GM18870 (cell line): ENCODE results near the gene MMD.
"Not testable (repeated sequence)": the region's sequence is repeated elsewhere in the genome, so short reads cannot be mapped to it uniquely, and the experiment has no call there.

ENCODE experiments used
- ATAC-seq: cut with Tn5 transposase; IDR thresholded peaks from one replicate; pipeline ENCODE4 v1.9.1; 2021; ENCODE audit warnings: moderate library complexity; ENCODE audit not compliant: unreplicated experiment

The MMD gene

GRCh38 chr17:55444471-55445441 is 23.1 kb upstream of the MMD start:
- peak; percentile 76 for ATAC-seq

DNA sequence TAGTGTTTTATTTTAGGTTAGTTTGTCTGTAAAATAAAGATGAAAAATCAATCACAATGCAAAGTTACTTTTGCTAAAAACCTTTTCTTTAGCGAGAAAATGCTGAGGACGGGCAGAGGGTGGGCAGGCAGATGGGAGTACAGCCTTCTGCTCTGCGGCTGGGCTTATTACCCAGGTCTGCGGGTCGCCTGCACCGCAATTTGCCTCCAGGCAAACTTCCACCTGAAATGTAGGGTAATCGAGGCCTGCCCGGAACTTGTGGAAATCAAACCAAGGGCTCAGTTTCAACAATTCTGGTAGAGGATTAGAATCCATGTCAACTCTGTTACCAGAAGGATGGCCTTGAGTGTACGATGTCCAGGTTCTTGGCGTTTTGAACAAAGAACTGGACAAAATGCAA is 22.3 kb upstream of the MMD start:
- ATAC-seq = no peak

GRCh38 chr17:55442953-55443683 is 21.5 kb upstream of the MMD start:
- no peak for ATAC-seq

GRCh38 chr17:55442462-55442861 is 20.8 kb upstream of the MMD start:
- no peak for ATAC-seq

DNA sequence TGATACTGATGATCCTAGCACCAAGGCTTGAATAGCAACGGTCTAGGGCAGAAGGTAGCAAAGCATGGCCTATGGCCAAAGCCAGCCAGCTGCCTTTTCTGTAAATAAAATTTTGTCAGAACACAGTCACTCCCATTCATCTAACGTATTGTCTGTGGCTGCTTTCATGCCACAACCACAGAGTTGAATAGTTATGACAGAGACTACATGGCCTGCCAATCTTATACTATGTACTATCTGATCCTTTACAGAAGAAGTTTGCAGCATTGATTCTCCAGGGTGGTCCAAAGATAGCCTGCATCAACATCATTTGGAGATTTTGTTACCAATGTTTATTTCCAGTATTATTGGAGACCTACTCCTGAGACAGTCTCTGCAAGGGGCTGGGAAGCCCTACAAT is 19.9 kb upstream of the MMD start:
- no peak for ATAC-seq

DNA sequence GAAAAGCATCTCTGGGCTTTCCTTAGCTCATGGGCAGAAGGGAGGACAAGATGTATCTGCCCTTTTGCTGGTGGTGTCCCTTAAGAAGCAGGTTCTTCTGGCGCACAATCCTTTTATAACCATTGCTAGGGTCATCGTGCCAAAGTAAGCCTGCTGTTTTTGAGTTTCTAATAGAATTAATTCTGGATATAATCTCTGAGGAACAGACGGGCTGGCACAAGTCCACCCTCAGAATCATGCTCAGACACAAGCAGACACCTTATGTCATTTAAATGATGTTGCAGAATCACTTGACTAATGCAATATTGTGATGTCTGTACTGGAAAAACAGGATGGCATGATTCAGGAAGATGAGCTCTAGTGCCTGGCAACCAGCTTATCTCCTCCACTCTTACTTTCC is 18.8 kb upstream of the MMD start:
- ATAC-seq = no peak

DNA sequence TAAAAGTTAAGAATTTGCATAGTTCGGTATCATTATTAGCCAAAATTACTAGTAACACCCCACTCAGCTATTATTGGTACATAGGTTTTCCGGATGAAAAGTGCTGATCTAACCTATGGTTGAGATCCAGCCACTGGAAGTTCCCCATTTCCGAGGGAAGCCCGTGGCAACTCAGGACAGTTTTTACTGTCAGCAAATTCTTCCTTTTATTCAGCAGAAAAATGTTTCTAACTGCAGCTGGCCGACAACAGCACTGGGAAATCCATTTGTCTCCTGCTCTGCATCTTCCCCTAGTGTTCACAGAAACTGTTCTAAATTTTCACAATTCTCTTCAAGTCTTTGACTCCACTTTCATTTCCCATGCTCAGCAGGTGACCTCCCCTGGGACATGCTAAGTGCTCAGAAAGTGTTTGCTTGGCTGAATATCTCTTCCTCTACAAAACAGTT is 15.5 kb upstream of the MMD start:
- ATAC-seq = peak; percentile 59

GRCh38 chr17:55436224-55437158 is 14.9 kb upstream of the MMD start:
- peak; percentile 28 for ATAC-seq

DNA sequence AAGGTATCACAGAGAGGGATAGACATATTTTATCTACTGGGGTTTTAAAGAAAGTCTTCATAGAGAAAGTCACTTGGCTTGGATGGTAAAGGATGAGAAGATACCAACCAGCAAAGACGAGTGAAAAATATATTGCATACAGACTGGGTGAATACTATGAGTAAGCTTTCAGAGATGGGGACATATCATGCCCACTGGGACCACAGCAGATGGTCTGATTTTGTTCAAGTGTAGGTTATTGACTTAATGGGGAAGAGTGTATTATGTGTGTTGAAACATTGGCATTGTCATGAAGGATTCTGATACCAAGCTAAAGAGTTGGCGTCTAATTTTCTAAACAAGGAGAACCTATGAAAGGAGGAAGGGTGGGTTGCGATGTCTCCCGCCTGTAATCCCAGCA is 13.8 kb upstream of the MMD start:
- ATAC-seq = no peak

GRCh38 chr17:55434721-55435120 is 13.1 kb upstream of the MMD start:
- ATAC-seq = no peak

DNA sequence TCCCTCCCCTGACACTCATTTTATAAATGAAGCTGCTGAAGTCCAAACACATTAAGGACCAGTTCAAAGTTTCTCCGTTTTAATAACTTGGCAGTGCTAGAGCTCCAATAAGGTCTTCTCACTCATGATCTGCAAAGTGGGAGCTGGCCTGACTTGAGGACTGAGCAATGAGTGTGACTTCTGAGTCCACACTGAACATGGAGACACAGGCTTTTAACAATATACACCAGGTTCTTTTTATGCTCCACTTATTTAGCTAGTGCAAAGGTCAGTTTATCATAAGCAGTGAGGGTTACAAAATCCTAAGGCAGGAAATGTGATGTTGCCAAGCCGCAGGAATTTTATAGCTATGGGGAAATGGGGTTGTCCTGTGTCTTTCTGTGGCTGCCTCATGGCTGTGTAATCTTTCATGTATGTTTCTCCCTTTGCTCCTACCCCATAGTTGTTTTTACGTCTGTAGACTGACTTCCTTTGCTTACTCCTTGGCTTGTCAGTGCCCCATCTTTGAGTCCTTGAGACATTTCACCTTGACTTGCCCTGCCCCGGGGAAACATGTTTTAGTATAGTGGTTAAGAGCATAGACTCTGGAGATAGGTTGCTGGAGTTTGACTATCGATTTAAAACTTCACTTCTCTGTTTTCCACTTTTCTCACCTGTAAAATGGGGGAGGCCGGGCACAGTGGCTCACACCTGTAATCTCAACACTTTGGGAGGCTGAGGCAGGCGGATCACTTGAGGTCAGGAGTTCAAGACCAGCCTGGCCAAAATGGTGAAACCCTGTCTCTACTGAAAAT is 12.2 kb upstream of the MMD start:
- no peak for ATAC-seq

GRCh38 chr17:55433029-55433628 is 11.5 kb upstream of the MMD start:
- no peak for ATAC-seq

DNA sequence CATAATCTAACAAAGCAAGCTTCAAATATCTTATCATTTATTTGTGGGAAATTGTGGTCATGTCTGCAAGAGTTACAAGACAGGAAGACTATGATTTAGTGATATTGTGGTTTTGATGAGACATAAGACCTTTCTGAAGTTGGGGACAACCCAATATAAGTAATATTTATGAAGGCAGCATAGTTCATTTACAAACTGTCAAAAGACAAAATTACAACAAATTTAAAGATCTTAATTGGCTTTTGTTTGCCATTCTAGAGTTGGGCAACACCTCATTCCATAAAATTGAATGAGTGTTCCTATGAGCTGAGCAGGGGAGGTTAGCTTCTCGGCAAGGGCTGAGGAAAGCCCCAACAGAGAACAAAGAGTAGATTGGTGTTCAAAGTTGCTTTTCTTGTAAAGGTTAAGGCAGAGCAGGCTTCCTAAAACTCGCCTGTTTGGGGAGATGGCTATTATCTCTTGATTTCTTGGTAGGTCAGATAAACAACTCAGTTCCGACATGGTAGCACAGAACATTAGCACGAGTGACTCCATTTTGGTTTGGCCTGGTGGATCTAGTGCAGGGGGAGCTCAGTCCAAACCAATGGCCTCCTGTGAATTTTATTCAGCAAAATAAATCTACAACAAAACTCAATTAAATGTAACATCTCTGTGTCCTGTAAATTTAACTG is 10.9 kb upstream of the MMD start:
- ATAC-seq = no peak

GRCh38 chr17:55431914-55432313 is 10.3 kb upstream of the MMD start:
- ATAC-seq = not testable (repeated sequence)

- ATAC-seq = no peak
Observed at GRCh38 chr17:55430541-55431288, 9.1 kb upstream of the MMD start.

DNA sequence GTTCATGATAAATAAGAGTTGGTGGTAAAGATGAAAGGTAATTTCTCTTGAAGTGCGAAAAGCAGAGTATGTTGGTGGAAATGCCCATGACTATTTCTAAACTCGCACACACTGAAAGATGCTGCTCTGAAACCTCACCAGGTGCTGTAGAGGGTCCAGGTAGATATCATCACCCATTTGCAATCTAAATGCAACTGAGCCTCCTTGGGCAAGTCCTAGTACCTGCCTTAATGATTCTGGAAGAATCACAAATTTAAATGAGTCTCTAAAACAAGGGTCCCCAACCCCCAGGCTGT is 5.9 kb upstream of the MMD start:
- ATAC-seq = peak; percentile 16

GRCh38 chr17:55426851-55427586 is 5.4 kb upstream of the MMD start:
- ATAC-seq = peak; percentile 42
